Hepatocyte (in vitro differentiated cells): ENCODE data around the gene SNAPC3.

Source experiments
- CTCF ChIP-seq: fragments of 200-600 bp; sonication (generic); IDR thresholded peaks from 2 replicates; pipeline ENCODE4 v1.5.1; 2016; ENCODE audit warnings: antibody characterized with exemption, mild to moderate bottlenecking; ENCODE audit not compliant: poor library complexity
- EZH2 ChIP-seq: fragments of 200-600 bp; sonication (generic); IDR thresholded peaks from 2 replicates; pipeline ENCODE4 v1.6.1; 2016; ENCODE audit warnings: antibody characterized with exemption, mild to moderate bottlenecking, borderline replicate concordance
- EZH2phosphoT487 ChIP-seq: fragments of 200-600 bp; sonication (generic); IDR thresholded peaks from one replicate; pipeline ENCODE4 v1.6.1; 2018; ENCODE audit warnings: antibody characterized with exemption, mild to moderate bottlenecking, low read depth, moderate library complexity; ENCODE audit not compliant: unreplicated experiment, severe bottlenecking

DNA sequence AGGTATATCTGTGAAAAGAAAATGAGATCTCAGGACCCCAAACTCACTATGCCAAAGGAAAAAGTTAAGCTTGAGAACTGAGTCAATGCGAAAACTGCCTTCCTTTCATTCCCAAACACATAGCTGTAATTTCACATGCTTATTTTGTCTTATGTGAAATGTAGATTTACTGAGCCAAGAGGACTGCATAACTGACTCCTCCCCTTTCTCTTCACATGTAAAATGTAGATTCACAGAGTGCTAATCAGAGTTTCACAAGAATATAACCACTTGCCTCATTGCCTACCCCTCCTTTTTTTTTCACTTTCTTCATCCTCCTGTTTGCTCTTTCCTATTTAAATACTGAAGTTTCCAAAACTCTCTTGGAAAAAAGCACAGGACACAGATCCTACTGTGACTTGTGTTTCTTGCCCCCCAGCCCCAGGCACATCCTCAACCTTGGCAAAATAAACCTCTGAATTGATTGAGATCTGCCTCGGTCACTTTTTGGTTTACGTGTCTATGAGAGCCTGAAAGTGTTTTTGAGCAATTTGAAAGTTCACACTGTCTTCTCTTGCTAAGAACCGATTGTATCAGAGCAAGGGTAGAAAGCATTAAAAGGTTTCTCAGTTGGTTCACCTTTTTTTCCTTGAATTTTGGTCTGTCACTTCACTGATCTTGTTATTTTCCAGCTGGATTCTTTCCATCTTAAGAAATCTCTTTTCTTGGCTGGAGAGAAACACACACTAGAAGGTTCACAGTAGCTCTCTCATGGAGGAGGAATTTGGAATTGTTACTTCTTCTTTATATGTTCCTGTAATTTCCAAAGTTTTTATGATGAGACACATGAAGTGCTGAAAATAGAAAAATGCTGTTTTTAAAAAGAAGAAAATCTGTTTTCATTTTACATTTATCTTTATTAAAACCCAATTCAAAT is 44.8 kb upstream of the SNAPC3 start:
- TF ChIP-seq CTCF (no peak), EZH2 (no peak), EZH2phosphoT487 (no peak)
